Progenitor cell of endocrine pancreas (in vitro differentiated cells): Measurements from ENCODE around the gene SFRP4. TPM values are rescaled to one million over a fixed set of nuclear protein-coding genes. Genes with fewer than 3 reads are reported as not detected.

Experiments used
- DNase-seq: peaks from one replicate; pipeline ENCODE4 v3.0.0; 2021; ENCODE audit warnings: low spot score; ENCODE audit not compliant: unreplicated experiment
- H3K27ac Mint-ChIP-seq: 2 replicates; pipeline ENCODE4 v1.8.0; 2021; ENCODE audit warnings: mild to moderate bottlenecking, moderate library complexity, mixed read lengths
- H3K27me3 Mint-ChIP-seq: 2 replicates; pipeline ENCODE4 v1.8.0; 2021; ENCODE audit warnings: mixed read lengths
- H3K36me3 Mint-ChIP-seq: 2 replicates; pipeline ENCODE4 v1.8.0; 2022; ENCODE audit warnings: mixed read lengths; ENCODE audit not compliant: insufficient read depth
- H3K4me1 Mint-ChIP-seq: 2 replicates; pipeline ENCODE4 v1.8.0; 2021; ENCODE audit warnings: low read depth, mixed read lengths
- H3K4me3 Mint-ChIP-seq: 2 replicates; pipeline ENCODE4 v1.8.0; 2021; ENCODE audit warnings: low read depth, mild to moderate bottlenecking, moderate library complexity, mixed read lengths
- H3K9me3 Mint-ChIP-seq: 2 replicates; pipeline ENCODE4 v1.8.0; 2021; ENCODE audit warnings: low read depth, mixed read lengths
- CTCF ChIP-seq: fragments of 200-600 bp; sonication (generic); IDR thresholded peaks from one replicate; pipeline ENCODE4 v1.5.0; 2021; ENCODE audit warnings: antibody characterized with exemption, mild to moderate bottlenecking; ENCODE audit not compliant: unreplicated experiment
- total RNA-seq: library from RNA; stranded (reverse); gene quantifications from 2 replicates; pipeline ENCODE4 v1.2.1, GENCODE V29; 2021

The SFRP4 gene
- total RNA-seq, 1 donor from 2014 or later, result not detected

- no peak for TF ChIP-seq CTCF
- Mint-ChIP-seq H3K27ac (no peak overlapping the region), H3K4me3 (no peak overlapping the region)
Observed at GRCh38 chr7:37923996-37924395, 7.4 kb upstream of the SFRP4 start.

GRCh38 chr7:37921876-37922275 lies 5.3 kb upstream of the SFRP4 start:
- no peak for DNase-seq
- no peak for TF ChIP-seq CTCF
- Mint-ChIP-seq H3K36me3 (peaks cover 1% of the 10 kb centered on the region), H3K27ac (no peak overlapping the region), H3K4me1 (peaks cover 6% of the 10 kb centered on the region), H3K27me3 (peaks cover 63% of the 10 kb centered on the region), H3K9me3 (peaks cover 8% of the 10 kb centered on the region), H3K4me3 (peak overlapping the region; percentile 56)

More at GRCh38 chr7:37923996-37924395, 7.4 kb upstream of the SFRP4 start:
- Mint-ChIP-seq H3K27me3 (peaks cover 42% of the 10 kb centered on the region), H3K9me3 (peaks cover 8% of the 10 kb centered on the region), H3K36me3 (peaks cover 1% of the 10 kb centered on the region), H3K4me1 (peaks cover 3% of the 10 kb centered on the region)
- no peak for DNase-seq

- H3K4me3 Mint-ChIP-seq, result peak overlapping the region; percentile 76
- peaks cover 6% of the 10 kb centered on the region for H3K9me3 Mint-ChIP-seq
- H3K27me3 Mint-ChIP-seq, result peaks cover 68% of the 10 kb centered on the region
- H3K4me1 Mint-ChIP-seq, result peaks cover 6% of the 10 kb centered on the region
- H3K36me3 Mint-ChIP-seq, result peaks cover under 1% of the 10 kb centered on the region
- TF ChIP-seq CTCF, result peak; percentile 34
- H3K27ac Mint-ChIP-seq, result no peak overlapping the region
- peak; percentile 23 for DNase-seq
Observed at GRCh38 chr7:37920849-37921805, 4.5 kb upstream of the SFRP4 start.

GRCh38 chr7:37920305-37920848 lies 3.8 kb upstream of the SFRP4 start, which contains the start of gene EPDR1:
Gene EPDR1 (plus strand): TSS chr7:37920640. CDS start chr7:37920940, 300 bp downstream.
- peak; percentile 42 for TF ChIP-seq CTCF
- Mint-ChIP-seq H3K27me3 (peaks cover 76% of the 10 kb centered on the region), H3K4me1 (peaks cover 6% of the 10 kb centered on the region), H3K36me3 (no peaks in the 10 kb centered on the region), H3K27ac (peak within 1 kb of the TSS; percentile 8), H3K9me3 (peaks cover 4% of the 10 kb centered on the region), H3K4me3 (peak within 1 kb of the TSS; percentile 76)
- peak; percentile 26 for DNase-seq

GRCh38 chr7:37918526-37918925 lies 1.9 kb upstream of the SFRP4 start:
- DNase-seq, result no peak
- H3K4me1 Mint-ChIP-seq, result peaks cover 6% of the 10 kb centered on the region
- no peaks in the 10 kb centered on the region for H3K36me3 Mint-ChIP-seq
- H3K27ac Mint-ChIP-seq, result no peak overlapping the region
- peaks cover 92% of the 10 kb centered on the region for H3K27me3 Mint-ChIP-seq
- TF ChIP-seq CTCF, result no peak
- H3K4me3 Mint-ChIP-seq, result no peak overlapping the region
- H3K9me3 Mint-ChIP-seq, result no peaks in the 10 kb centered on the region
